ENCODE measurements around the gene CREB3L4. TPM values are rescaled to one million over a fixed set of nuclear protein-coding genes. Genes with fewer than 3 reads are reported as not detected.

Gene CREB3L4
- polyA plus RNA-seq, 6 donors from 2014 or later = 12.2 to 16.9 (median 15.6) TPM

DNA sequence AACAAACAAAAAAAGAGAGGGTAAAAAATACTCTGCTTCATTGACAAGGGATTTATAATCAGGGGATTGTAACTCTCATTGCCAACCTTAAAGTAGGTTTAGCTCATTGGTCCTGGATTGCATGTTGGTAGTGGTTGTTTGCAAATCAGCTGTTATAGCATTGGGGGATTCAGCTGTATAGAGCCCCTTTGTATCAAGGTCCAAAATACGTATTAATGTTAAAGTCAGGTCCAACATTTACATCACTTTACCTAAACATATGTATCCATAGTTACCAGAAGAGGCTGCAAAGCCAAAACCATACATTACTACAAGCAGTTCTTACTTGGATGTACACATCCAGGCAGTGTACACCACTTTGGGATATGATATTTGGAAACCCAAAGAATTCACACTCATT, 52.2 kb downstream of the CREB3L4 start:
- Mint-ChIP-seq H3K27ac (no peak overlapping the region), H3K4me3 (no peak overlapping the region), H3K9me3 (no peaks in the 10 kb centered on the region), H3K36me3 (no peaks in the 10 kb centered on the region), H3K4me1 (no peaks in the 10 kb centered on the region), H3K27me3 (no peaks in the 10 kb centered on the region)
- DNase-seq (no peak), ATAC-seq (ENCODE audit: low read depth in 2 of 2) (no peak)

Other genes with a start within 250 kb of the CREB3L4 start
- 10 to 100 TPM in 5 of 6 donors, 1 to 10 TPM in 1; 6.0 to 15.1 (median 11.5) TPM for gene INTS3, start 239.9 kb upstream of the CREB3L4 start, polyA plus RNA-seq (ENCODE audit: low read depth in 6 of 6)
- 1 to 10 TPM; 3.2 to 5.4 (median 4.1) TPM for gene SLC27A3, start 192.5 kb upstream of the CREB3L4 start, polyA plus RNA-seq (ENCODE audit: low read depth in 6 of 6)
- 1 to 10 TPM; 4.0 to 7.0 (median 5.1) TPM for gene GATAD2B, start 44.9 kb upstream of the CREB3L4 start, polyA plus RNA-seq (ENCODE audit: low read depth in 6 of 6)
- 10 to 100 TPM in 5 of 6 donors, 1 to 10 TPM in 1; 6.5 to 52.8 (median 29.7) TPM for gene DENND4B, start 21.2 kb upstream of the CREB3L4 start, polyA plus RNA-seq (ENCODE audit: low read depth in 6 of 6)
- 10 to 100 TPM; 24.6 to 59.8 (median 35.8) TPM for gene CRTC2, start 9.3 kb upstream of the CREB3L4 start, polyA plus RNA-seq (ENCODE audit: low read depth in 6 of 6)
- 10 to 100 TPM; 36.0 to 66.7 (median 52.6) TPM for gene SLC39A1, start 4.4 kb upstream of the CREB3L4 start, polyA plus RNA-seq (ENCODE audit: low read depth in 6 of 6)
- gene JTB, start 9.8 kb downstream of the CREB3L4 start, polyA plus RNA-seq (ENCODE audit: low read depth in 6 of 6) = 100 to 1,000 TPM; 339 to 480 (median 361) TPM
- 1 to 10 TPM in 3 of 6 donors, under 1 TPM in 1, not detected in 2; 0.88 to 2.6 (median 1.5) TPM for gene RAB13, start 18.4 kb downstream of the CREB3L4 start, polyA plus RNA-seq (ENCODE audit: low read depth in 6 of 6)
- gene RPS27, start 22.9 kb downstream of the CREB3L4 start, polyA plus RNA-seq (ENCODE audit: low read depth in 6 of 6) = over 10,000 TPM; 15,695 to 24,474 (median 20,858) TPM
- not detected for gene NUP210L, start 187.2 kb downstream of the CREB3L4 start, polyA plus RNA-seq (ENCODE audit: low read depth in 6 of 6)
- 100 to 1,000 TPM; 669 to 816 (median 772) TPM for gene TPM3, start 224.2 kb downstream of the CREB3L4 start, polyA plus RNA-seq (ENCODE audit: low read depth in 6 of 6)
- gene CFAP141, start 238.4 kb downstream of the CREB3L4 start, polyA plus RNA-seq (ENCODE audit: low read depth in 6 of 6) = not detected